Fibroblast of peridontal ligament (primary cell): Measurements from ENCODE around the gene ENAH.
A peak's percentile ranks its signal among the peaks of the same experiment; 100 is the strongest.

Experiments
- DNase-seq: peaks from one replicate; pipeline ENCODE4 v3.0.0-alpha.2; 2010; ENCODE audit errors: extremely low read depth

The ENAH gene

DNA sequence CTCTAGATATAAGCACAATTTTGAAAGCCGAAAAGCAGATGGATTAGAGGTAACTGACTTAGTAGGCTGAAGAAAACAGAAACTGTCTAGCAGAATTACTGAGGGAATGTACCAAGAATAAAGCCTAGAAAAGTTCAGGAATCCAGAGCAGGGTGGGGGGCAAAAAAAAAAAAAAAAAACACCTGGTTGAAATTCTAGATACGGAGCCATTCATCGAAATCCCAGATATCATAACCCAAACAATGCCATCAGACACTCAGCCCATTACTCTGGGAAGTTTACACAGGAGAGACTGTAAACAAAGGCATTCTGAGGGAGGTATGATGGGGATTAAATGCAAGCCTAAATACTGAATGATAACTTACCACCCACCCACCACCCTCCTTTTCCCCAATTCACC is 45.6 kb downstream of the ENAH start:
- DNase-seq = no peak

DNA sequence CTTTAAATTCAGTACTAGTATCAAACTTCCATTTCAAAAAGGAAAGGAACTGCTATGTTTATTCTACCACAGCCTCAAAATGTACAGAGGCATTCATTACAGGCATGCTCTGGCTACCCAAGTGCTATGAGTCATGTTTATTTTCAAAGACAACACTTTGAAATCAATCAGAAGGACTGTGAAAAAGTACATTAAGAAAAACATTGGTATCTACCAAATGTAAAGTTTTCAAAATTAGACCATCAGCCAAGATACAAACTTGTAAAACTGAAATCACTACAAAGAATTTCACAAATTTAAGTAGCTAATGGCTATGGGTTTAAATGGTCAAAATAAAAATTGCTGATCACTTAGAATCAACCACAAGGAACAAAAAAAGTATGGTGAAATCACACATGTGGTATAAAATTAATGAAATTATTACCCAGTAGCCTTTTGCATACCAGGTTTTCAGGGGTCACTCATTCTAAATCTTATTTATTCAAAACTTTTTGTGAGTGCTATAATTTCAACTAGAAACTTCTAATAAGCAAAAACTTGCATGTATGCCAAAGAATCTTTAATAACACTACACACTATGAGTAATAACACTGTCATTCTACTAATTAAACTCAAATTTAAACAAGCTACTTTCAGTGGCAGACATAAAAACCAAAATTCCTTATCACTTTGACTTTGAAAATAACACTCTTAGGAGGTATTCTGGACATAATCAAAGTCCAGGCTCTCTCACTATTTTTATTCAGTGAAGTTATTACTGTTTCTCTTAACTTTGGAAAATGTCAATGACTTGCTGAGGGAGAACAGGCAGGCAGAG is 49.2 kb downstream of the ENAH start:
- peak; percentile 74 for DNase-seq

DNA sequence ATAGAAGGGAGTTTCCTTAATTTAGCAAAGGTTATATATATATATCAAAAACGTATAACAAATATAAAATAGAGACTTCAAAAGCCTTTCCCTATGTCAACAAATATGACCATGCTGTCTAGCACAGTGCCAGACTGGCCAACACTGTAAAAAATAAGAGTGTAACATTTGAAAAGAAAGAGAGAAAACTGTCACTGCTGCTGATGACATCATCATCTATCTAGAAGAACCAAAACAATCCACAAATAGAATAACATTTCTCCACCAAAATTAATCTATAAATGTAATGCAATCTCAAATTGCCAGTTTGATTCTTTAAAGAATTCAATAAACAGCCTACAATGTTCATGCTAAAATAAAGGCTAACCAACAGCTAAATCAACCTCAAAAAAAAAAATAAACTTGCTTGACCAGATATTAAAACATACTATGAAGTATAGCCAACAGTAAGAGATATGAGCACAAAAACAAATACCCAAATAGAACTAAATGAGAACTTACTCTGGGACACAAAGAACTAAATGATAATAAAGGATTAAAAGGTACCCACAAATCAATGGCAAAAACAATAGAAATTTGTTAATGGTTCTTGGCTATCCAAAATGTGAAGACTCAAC is 50.2 kb downstream of the ENAH start:
- peak; percentile 32 for DNase-seq

- no peak for DNase-seq
Measured at GRCh38 chr1:225601902-225602589, 50.9 kb downstream of the ENAH start.

GRCh38 chr1:225598847-225599246 is 54.1 kb downstream of the ENAH start:
- no peak for DNase-seq

DNA sequence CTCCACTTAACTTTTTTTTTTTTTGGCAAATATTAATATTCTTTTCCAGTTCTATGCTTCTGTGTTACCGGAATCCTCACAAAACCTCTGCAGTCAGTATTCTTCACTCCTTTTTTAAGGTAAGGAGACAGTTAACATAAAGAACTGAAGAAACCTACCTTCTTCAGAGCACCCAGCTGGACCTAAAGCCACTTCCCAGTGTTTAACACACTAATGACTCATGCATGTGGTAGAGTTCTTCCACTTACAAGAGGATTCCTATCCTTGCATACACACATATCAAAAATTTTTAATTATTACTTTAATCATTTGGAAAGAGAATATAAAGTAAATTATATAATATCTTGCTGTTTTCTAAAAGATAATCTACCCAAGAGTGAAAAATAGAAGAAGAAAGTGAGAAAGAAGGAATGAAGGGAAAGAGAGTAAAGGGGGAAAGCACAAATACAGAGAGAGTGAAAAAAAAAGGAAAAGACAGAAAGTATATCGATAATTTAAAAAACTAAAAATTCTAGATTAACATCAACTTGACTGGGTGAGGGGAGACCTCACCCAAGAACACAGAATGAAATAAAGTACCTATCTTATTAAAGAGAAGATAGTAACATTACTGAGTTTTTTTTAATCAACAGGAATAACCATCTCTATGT is 54.9 kb downstream of the ENAH start:
- peak; percentile 42 for DNase-seq

- no peak for DNase-seq
Measured at GRCh38 chr1:225596736-225597135, 56.2 kb downstream of the ENAH start.

DNA sequence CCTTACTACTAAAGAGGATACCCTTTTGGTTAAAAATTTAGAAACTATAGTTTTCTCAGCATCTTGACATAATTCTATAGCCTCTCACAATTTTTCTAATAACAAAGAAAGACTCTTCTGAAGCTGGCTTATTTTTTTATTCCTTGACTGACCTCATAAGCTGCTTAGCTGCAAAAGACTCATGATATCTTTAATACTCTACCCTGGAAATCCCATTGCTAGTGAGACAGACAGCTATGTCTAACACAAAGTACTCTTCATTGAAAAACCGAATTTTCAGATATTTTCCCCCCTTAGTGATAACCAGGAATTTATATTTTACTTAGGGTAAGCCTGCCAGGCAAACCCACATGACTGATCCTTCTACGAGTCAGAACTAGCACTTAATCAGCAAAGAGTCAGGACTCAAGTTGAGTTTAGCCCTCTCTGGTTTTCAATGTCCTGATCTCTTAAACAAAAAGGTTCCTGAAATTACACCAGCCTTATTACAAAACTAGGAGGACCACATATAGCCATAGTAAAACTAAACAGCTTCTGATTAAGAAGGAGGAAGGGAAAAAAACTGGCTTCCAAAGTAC is 56.9 kb downstream of the ENAH start:
- peak; percentile 41 for DNase-seq

- DNase-seq = no peak
Measured at GRCh38 chr1:225595452-225595851, 57.5 kb downstream of the ENAH start.

DNA sequence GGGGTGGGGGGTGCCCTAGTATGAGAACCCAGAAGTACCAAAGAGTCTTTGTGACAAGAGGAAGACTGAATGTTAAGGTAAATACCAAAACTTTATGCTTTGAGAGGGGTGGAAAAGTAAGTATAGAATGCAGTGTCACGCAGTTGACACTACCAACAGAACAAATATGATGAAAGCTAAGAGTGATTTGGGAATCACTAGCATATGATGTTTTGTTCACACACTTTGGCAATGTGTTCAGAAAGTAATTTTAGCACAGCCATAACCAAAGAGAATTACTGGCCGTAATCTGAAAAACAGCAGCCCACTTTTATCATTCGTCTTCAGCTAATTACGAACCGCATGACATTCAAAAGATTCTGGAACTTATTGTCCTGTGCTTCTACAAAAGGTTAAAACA is 59.5 kb downstream of the ENAH start:
- no peak for DNase-seq

DNA sequence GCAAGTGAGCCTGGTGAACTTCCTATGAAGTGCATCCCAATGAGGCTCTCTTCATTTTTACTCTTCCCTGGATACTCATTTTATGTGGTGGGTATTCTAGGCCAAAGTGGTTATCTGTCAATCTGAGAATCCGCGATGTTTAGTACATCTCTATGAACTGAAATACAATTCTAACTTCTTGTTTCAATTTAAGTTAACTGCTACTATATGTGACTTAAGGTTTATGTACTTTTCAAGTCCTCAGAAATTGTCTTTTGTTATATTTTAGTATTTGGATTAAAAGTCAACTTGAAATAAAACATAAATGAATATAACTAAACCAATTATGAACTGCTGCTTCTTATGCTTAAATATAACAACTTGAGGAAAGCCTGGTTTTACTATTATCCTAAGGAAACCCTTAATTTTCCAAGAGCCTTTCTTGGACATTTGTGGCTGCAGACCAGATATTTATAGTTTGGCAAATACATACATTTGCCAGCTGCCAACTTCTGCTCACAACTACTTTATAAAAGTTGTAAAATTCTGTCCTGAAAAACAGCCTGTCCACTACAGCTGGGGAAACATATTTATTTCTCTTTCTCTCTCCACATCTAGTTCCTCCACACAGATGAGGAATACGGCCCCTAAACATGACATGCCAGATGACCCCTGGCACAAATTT is 60.4 kb downstream of the ENAH start:
- no peak for DNase-seq

DNA sequence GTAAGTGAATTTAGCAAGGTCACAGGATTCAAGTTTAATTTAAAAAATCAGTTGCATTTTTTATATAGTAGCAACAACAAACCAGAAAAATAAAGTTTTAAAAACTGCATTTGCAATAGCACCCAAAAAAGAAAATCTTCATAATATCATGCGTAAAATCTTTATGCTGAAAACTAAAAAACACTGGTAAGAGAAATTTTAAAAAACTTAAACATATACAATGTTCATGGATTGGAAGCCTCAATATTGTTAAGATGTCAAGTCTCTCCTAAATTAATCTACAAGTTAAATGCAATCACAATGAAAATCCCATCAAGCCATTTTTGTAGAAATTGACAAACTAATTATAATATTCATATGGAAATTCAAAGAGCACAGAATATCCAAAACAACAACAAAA is 65.6 kb downstream of the ENAH start:
- no peak for DNase-seq

DNA sequence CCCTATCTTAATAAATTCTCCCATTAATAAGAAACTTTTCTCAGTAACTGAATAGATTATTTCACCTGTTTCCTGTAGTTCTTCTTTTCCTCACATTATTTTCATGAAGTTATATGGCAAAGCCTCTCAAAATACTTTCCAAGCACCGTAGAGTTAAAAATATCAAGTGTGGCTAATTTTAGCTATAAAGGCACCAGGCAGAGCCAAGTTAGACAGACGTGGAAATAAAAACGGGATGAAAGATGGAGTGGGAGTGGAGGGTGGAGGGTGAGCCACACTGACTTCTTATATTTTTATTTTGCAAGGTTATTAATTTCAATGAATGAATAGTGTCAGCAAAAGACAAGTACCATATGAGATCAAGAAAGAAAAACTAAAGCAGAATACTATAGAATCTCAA is 71.7 kb downstream of the ENAH start:
- no peak for DNase-seq

DNA sequence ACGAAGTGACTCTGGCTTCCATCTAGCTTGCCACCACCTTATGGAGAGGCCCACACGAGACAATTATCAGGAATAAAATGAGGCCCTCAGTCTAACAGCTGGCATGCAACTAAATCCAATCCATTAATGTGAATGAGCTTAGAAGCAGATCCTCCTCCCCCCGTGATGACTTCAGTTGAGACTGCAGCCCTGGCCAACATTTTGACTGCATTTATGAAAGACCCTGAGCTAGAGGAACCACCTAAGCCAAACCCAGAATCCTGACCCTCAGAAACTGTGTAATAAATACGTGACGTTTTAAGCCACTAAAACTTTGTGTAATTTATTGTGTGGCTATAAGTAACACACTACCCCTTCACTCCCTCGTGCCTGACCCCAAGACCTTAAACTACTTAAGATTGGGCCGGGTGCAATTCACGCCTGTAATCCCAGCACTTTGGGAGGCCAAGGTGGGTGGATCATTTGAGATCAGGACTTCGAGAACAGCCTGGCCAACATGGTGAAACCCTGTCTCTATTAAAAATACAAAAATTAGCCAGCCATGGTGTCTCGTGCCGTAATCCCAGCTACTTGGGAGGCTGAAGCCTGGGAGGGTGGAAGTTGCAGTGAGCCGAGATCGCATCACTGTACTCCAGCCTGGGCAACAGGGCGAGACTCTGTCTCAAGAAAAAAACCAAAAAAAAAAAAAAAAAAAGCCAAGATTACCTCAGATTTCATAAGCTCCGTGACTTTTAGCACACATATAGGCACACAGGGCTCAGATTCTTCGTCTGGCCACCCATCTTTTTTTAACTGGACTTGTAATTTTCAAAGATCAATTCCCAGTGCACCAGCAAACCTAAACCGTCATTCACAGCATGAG is 72.5 kb downstream of the ENAH start:
- no peak for DNase-seq

DNA sequence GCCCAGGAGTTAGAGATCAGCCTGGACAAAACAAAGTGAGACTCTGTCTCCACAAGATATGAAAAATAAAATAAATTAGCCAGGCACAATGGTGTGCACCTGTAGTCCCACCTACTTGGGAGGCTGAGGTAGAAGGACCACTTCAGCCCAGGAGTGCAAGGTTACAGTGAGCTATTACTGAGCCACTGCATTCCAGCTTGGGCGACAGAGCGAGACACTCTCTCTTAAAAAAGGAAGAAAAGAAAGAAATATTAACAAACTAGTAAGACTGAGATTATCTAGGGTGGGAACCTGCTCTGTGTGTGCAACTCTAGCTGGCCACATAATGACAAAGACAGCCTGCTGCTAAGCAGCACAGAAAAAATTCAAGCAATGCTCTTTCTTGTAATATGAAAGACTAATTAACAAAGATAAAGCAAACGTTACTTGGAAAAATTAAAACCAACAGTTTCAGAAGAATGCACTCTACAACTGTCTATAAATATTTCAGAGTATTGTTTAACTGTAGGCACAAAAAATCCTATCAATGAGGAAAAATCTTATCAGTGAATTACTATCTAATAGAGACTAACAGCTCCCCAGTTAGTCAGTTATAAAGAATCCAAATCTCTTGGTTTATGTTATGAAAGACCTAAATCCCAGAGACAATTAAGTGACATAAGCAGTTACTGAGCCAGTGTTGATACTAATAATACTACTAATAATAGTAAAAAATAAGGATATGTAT is 74.5 kb downstream of the ENAH start:
- DNase-seq = no peak

- peak; percentile 25 for DNase-seq
Measured at GRCh38 chr1:225577241-225577640, 75.7 kb downstream of the ENAH start.

GRCh38 chr1:225573216-225573615 is 79.7 kb downstream of the ENAH start:
- no peak for DNase-seq

- peak; percentile 82 for DNase-seq
Measured at GRCh38 chr1:225572422-225572821, 80.5 kb downstream of the ENAH start.

- DNase-seq = no peak
Measured at GRCh38 chr1:225567789-225568188, 85.1 kb downstream of the ENAH start.

DNA sequence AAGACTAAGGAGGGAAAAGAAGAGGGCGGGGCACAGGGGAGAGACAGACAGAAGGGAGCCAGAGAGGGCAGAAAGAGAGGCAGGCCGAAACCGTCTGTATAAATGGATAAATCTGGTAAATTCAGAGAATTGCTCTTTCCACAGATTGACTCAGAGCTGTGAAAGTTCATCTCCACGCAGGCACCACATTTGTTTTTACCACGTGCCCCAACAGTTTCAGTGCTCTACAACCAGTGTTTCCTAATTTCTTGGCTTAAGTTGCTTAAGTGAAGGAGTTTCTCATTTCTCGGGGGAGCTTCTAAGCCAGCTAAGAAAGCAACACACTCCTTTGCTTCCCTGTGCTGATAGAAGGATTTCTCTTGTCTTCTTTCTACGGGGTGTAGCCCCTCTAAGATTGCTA is 87.1 kb downstream of the ENAH start:
- DNase-seq = peak; percentile 95
